Fibroblast of the aortic adventitia (primary cell): ENCODE results near the gene ENAH. TPM values are rescaled to one million over a fixed set of nuclear protein-coding genes. Genes with fewer than 3 reads are reported as not detected.
A peak's percentile ranks its signal among the peaks of the same experiment; 100 is the strongest.
"Not testable (repeated sequence)": the region's sequence is repeated elsewhere in the genome, so short reads cannot be mapped to it uniquely, and the experiment has no call there.

Experiments used
- DNase-seq: peaks from one replicate; pipeline ENCODE4 v3.0.0-alpha.2; 2010; ENCODE audit warnings: low read depth
- H3K4me3 ChIP-seq: 2 replicates; pipeline ENCODE4 v1.5.1; 2011; ENCODE audit warnings: low read depth, mild to moderate bottlenecking, control low read depth, low read length, moderate library complexity
- total RNA-seq: library from RNA; depleted of rRNA; stranded (reverse); fragments of >200 nt; gene quantifications from 2 replicates; pipeline ENCODE4 v1.2.3, GENCODE V29; 2012; ENCODE audit warnings: low replicate concordance
- TF ChIP-seq, protein P1 (sequence below): IDR thresholded peaks from 2 replicates; pipeline ENCODE4 v1.5.1; 2011; ENCODE audit warnings: mild to moderate bottlenecking, low read length, control low read depth, inconsistent platforms; ENCODE audit not compliant: insufficient read depth

Gene ENAH
- total RNA-seq, 1 donor, result 148 TPM

DNA sequence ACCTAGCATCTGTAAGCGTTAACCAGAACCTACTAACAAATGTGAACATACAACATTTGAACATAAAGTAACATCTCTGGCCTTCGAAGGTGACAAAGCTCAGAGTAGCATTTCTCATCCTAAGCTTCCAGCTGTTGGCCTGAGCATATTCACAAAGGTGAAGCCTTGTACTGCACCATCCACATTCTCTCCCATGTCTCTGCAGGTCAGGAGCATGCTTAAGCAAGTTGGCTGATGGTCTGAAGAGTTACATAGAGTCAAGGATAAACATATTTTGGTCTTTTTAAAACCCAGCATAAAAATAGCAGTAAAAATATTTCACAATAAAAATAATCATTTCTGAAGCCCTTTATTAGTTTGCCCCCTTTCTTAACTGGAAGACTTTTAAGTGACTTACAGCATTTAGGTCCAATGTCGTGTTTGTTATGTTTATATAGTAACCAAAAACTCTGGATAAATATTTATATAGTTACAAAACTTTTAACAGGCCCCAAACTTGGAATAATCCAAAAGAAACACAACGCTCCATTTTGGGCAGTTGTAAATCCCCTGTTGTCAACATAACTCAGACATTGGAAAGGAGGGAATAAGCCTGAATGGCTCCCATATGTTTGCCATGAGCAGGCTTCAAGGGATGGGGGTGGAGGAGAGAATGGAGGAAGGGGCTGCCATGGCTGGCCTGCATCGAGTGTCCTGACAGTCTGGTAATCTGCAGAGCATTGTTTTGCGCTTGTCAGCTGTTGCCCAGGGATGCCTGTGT lies 42.8 kb upstream of the ENAH start:
- TF ChIP-seq, protein P1, sequence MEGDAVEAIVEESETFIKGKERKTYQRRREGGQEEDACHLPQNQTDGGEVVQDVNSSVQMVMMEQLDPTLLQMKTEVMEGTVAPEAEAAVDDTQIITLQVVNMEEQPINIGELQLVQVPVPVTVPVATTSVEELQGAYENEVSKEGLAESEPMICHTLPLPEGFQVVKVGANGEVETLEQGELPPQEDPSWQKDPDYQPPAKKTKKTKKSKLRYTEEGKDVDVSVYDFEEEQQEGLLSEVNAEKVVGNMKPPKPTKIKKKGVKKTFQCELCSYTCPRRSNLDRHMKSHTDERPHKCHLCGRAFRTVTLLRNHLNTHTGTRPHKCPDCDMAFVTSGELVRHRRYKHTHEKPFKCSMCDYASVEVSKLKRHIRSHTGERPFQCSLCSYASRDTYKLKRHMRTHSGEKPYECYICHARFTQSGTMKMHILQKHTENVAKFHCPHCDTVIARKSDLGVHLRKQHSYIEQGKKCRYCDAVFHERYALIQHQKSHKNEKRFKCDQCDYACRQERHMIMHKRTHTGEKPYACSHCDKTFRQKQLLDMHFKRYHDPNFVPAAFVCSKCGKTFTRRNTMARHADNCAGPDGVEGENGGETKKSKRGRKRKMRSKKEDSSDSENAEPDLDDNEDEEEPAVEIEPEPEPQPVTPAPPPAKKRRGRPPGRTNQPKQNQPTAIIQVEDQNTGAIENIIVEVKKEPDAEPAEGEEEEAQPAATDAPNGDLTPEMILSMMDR, result no peak
- DNase-seq, result no peak
- H3K4me3 ChIP-seq, result no peak overlapping the region

DNA sequence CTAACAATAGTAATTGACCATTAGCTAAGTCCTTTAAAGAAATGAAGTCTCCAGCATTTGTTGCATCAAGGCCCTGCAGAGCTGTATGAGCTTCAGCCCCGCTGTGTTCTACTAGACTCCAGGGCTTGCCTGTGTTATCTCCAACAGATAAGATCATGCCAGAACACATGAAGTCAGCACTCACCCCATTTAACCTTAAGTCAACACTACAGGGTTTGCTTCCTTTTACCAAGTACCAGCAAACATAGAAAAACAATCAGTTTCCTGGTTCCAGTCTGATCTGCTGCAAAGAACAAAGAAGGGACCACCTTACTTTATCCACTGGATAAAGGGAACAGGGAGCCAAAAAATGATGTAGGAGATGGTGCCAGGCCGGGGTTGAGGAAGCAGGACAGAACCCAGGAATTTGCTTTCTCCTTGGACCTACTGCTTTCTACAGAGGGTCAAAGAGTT lies 41.3 kb upstream of the ENAH start:
- TF ChIP-seq, protein P1, result no peak
- no peak overlapping the region for H3K4me3 ChIP-seq
- DNase-seq, result peak; percentile 98

GRCh38 chr1:225693697-225694096 lies 40.8 kb upstream of the ENAH start:
- DNase-seq, H3K4me3 ChIP-seq: not testable (repeated sequence)

- TF ChIP-seq, protein P1, result no peak
- no peak overlapping the region for H3K4me3 ChIP-seq
- DNase-seq, result no peak
These were observed 40.3 kb upstream of the ENAH start for GRCh38 chr1:225693085-225693696.

- no peak for DNase-seq
- TF ChIP-seq, protein P1, result no peak
- H3K4me3 ChIP-seq, result no peak overlapping the region
These were observed 39.6 kb upstream of the ENAH start for GRCh38 chr1:225692517-225692879.

- no peak overlapping the region for H3K4me3 ChIP-seq
- peak; percentile 87 for DNase-seq
- TF ChIP-seq, protein P1, result no peak
These were observed 39.1 kb upstream of the ENAH start for GRCh38 chr1:225691861-225692516.

DNA sequence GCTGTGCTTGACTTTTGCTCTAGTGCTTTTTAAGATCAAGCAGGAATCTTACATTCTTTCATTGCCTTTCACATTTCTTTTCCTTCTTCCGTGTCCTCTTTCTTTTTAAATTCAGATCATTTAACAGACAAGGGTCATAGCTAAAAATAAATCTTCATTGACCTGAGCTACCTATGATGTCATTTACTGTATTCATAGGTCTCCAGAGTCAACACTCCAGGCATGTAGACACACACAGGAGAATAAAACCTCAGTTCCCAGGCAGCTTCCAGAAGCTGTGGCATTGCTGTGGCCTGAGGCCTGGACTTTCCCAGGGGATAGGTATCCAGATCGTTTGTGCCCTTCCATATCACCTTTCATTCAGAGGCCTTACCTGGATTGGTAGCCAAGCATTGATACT lies 38.5 kb upstream of the ENAH start:
- no peak overlapping the region for H3K4me3 ChIP-seq
- TF ChIP-seq, protein P1, result no peak
- peak; percentile 38 for DNase-seq
